Stimulated activated CD4-positive, alpha-beta T cell treated with anti-CD3 and anti-CD28 coated beads, Interleukin-2, amount 100 ng/mL, for 48 hours (primary cell): ENCODE results near the gene FAM90A1.
"Not testable (repeated sequence)": the region's sequence is repeated elsewhere in the genome, so short reads cannot be mapped to it uniquely, and the experiment has no call there.

Experiments
- DNase-seq, 2 donors: peaks; one replicate each; pipeline ENCODE4 v3.0.0-alpha.2; 2020

The FAM90A1 gene, protein sequence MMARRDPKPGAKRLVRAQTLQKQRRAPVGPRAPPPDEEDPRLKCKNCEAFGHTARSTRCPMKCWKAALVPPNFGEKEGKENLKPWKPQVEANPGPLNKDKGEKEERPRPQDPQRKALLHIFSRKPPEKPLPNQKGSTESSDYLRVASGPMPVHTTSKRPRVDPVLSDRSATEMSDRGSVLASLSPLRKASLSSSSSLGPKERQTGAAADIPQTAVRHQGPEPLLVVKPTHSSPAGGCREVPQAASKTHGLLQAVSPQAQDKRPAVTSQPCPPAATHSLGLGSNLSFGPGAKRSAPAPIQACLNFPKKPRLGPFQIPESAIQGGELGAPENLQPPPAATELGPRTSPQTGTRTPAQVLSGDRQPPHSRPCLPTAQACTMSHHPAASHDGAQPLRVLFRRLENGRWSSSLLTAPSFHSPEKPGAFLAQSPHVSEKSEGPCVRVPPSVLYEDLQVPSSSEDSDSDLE

DNA sequence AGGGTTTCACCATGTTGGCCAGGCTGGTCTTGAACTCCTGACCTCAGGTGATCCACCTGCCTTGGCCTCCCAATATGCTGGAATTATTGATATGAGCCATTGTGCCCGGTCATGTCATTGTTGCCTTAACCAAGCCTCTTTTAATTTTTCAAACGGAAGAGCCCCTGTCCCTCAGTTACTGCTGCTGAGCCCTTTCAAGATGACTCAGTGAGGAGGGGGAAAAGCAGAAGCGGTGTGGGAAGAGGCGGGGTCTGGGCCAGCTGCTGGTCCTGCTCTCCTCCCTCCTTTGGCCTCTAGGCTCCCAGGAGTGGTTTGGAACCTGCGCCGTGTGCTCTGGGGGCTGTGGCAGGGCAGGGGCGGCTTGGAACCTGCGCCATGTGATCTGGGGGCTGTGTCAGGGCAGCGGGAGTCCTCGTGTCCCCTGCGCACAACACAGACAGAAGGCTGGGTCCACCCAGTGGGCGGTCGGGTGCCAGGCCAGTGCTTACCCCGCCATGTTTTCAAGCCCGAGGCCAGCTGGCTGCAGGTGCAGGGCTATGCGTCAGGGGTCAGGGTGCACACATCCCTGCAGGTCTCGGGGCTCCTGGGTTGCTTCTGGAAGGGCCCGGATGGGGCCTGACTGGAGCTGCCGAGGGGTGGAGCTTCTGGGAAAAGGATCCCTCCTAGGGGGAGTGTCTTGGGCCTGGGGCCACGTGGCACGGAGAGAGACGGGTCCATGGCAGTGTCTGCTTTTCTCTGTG, at the start of gene FAM90A1:
TSS of gene FAM90A1 (minus strand) at position 627 of the 740 bp plus-strand sequence. CDS start 2,786 bp downstream, outside the sequence.
- not testable (repeated sequence) for DNase-seq

DNA sequence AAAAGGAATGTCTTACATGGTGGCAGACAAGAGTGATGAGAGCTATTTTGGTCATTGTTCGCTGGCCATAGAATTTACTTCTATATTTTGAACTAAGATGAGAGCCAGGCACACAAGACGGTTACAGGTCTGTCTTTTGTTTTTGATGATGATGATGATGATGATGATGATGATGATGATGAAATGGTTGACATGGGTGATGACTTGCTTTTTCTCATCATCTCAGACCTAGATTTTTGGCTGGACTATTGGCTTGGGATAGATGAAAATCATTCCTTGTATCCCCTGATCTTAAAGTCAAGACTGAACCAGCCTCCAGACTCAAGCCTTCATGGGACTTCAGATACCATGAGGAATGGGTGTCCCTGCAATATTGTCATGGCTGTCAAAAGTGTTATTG, 49.0 kb upstream of the FAM90A1 start:
- not testable (repeated sequence) for DNase-seq

DNA sequence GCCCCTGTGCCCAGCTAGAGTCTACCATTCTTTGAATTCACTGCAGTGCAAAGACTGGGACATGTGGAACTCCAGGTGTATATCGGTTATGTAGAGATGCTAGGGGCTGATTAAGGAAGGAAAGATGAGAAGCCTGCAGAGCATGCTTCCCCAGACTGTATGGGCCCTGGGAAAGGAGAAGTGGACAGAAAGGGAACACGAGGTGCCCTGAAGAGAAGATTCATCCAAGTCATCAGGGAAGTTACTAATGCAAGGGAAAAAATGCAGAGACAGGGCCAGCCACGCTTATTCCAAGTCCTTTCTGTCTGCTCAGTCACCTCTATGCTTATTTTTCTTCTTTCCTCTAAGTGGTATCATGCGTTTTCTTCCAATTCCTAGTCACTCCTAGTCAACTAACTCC, 39.3 kb upstream of the FAM90A1 start:
- not testable (repeated sequence) for DNase-seq

DNA sequence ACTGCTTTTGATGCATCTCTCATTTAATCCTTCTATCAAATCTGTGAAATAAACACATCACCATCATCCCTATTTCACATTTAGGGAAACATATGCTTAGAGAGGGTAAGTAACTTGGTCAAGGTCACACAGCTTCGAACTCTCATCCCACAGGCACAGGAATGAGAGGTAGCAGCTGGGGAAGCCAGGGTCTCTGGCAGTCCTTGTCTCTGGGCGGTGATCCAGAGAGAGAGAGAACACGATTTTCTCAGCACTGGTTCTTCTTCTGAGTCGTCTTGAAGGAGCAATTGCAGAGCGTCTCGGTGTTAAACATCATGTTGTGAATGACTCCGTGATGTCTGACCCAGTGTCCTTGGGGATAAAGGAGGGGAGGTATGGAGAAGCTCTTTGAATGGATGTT, 36.8 kb upstream of the FAM90A1 start:
- not testable (repeated sequence) for DNase-seq

DNA sequence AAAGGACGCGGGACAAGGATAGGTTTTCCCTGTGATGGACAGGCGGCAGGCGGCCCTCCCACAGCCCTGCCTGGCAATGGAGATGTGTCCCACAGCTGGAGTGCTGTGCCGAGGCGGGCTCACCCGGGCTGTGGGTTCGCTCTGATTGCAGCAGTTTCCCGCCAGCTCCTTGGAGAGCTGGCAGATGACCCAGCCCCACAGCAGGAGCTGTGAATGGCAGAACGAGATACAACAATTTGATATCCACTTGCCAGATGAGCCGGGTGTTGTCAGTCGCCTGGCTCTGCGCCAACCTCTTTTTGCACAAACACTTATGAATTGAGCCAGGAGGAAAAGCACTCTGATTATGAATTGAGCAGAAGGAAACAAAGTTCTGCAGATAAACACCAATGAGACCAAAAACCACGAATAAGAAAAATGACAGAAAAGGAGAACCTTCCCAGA, 33.7 kb upstream of the FAM90A1 start:
- not testable (repeated sequence) for DNase-seq

DNA sequence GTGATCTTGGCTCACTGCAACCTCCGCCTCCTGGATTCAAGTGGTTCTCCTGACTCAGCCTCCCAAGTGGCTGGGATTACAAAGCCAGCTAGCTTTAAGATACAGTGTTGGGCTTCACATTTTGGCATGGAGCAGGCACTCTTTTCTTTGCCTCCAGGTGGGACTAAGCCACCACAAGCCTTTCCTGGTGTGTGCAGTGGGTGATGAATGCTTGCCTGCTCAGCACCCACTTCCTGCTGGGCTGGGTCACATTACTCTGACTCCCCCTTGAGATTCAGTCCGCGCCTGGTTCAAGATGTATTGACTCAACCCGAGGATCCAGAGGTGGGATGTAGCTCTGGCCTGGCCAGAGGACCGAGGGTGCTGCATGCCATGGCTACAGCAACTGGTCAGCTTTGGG, 28.9 kb upstream of the FAM90A1 start:
- DNase-seq, result not testable (repeated sequence)

DNA sequence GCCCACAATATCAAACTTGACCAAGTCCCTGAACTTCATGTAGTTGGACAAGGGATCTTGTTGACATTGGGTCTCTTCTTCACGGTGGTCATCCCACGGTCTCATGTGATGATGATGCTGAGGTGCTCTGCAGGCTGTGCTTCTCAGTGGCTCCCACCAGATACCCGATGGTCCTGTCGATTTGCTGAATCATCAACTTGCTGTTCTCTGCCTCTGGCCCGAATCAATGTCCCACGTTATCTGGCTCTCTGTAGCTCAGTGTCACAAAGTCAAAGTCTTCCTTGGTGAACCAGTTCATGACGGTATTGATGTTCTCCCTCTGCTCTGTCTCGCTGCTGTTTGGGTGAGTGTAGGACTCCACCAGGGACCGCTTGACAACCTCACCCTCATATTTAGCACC, 27.3 kb upstream of the FAM90A1 start:
- not testable (repeated sequence) for DNase-seq

DNA sequence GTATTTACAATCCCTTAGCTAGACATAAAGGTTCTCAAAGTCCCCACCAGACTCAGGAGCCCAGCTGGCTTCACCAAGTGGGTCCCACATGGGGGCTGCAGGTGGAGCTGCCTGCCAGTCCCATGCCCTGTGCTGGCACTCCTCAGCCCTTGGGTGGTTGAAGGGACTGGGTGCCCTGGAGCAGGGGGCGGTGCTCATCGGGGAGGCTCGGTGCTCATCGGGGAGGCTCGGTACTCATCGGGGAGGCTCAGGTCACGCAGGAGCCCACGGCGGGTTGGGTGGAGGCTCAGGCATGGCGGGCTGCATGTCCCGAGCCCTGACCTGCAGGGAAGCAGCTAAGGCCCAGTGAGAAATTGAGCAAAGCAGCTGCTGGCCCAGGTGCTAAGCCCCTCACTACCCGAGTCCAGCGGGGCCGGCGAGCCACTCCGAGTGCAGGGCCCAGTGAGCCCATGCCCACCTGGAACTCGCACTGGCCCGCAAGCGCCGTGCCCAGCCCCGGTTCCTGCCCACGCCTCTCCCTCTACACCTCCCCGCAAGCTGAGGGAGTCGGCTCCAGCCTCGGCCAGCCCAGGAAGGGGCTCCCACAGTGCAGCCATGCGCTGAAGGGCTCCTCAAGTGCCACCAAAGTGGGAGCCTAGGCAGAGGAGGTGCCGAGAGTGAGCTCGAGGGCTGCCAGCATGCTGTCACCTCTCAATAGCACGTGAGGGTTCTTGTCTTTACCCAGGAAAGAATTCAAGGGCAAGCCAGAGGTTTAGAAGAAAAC, 24.8 kb upstream of the FAM90A1 start:
- DNase-seq, result not testable (repeated sequence)

DNA sequence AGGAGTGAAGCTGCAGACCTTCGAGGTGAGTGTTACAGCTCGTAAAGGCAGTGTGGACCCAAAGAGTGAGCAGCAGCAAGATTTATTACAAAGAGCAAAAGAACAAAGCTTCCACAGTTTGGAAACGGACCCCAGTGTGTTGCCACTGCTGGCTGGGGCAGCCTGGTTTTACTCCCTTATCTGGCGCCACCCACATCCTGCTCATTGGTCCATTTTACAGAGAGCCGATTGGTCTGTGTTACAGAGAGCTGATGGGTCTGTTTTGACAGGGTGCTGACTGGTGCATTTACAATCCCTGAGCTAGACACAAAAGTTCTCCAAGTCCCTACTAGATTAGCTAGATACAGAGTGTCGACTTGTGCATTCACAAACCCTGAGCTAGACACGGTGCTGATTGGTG, 24.2 kb upstream of the FAM90A1 start:
- not testable (repeated sequence) for DNase-seq

DNA sequence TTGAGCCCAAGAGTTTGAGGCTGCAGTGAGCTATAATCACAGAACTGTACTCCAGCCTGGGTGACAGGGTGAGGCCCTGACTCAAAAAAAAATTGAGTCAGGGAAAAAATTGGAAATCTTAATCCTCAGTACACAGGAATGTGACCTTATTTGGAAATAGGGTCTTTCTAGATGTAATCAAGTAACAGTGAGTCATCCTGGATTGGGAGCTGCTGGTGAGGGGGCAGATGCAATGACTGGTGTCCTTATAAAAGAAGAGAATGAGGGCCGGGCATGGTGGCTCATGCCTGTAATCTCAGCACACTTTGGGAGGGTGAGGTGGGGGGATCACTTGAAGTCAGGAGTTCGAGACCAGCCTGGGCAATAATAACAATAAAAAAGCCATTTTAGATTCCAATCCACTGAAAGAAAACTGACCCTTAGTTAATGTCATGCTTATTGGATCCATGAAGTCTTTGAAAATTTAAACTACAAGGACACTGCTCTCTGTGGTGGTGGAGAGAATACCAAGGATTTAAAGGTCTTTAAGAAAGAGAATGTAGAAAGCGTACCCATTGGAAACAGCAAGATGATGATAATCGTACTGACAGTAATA, 19.6 kb upstream of the FAM90A1 start:
- DNase-seq, result not testable (repeated sequence)

DNA sequence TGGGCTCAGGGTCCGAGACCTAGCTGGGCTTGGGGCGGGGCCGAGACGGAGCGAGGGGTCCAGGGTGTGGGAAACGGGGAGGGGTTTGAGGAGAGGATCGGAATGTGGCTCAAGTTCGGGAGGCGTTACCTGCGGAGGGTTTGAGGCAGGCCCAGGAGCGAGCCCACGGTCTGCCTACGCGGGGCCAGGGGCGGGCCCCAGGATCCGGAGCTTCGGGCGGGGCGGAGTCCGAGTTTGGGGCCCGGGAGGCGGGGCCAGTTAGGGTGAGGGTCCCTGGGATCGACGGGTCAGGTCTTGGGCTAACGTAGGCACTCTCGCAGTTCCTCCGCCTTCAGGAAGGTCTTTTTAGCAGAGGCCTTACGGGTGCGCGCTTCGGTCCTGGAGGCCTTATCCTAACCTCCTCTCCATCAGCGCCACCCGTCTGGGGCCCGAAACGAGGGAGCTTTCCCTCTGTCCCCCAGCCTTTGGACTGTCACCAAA, 16.3 kb upstream of the FAM90A1 start:
- not testable (repeated sequence) for DNase-seq

DNA sequence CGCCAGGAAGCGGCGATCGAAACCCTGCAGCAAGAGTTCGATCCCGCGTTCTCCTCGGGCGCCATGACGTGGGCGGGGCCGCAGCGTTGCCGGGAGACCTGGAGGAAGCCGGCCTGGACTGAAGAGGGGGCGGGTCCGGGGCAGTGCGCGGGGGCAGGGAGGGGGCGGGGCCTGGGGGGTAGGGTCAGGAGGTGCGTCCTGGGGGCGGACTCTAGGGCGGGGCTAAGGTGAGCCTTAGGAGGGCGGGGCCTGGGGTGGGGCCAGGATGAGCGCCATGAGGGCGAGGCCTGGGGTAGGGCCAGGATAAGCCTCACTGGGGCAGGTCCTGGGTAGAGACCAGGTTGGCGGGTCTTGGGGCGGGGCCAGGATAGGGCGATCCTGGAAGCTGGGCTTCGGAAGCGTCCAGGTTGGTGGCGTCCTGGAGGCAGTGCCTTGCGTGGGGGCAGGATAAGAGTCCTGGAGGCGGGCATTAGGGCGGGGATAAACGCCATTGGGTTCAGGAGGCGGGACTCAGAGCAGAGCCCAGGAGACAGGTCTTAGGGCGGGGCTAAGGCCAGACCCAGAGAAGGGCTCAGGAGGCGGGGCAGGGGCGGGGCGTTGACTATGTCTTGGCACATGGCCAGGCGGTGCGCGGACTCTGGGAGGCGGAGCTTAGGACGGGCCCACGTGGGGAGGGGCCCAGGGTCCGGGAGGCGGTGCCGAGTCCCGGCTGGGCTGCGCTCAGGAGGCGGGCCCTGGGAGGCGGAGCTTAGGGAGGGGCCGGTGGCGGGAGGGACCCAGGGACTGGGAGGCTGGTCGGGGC, 15.7 kb upstream of the FAM90A1 start:
- peak; percentile 100 for DNase-seq

DNA sequence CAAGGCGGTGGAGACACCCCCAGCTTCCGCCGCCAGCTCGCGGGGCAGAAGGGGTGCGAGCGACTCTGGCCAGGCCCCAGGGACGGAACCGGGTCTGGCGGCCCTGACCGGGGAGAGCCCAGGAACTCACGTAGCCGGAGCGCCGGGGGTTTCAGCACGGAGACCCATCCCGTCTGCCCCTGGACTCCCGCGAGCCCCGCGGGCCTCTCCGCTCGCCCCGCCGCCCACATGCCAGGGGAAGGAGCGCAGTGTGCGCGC, 15.1 kb upstream of the FAM90A1 start:
- not testable (repeated sequence) for DNase-seq

DNA sequence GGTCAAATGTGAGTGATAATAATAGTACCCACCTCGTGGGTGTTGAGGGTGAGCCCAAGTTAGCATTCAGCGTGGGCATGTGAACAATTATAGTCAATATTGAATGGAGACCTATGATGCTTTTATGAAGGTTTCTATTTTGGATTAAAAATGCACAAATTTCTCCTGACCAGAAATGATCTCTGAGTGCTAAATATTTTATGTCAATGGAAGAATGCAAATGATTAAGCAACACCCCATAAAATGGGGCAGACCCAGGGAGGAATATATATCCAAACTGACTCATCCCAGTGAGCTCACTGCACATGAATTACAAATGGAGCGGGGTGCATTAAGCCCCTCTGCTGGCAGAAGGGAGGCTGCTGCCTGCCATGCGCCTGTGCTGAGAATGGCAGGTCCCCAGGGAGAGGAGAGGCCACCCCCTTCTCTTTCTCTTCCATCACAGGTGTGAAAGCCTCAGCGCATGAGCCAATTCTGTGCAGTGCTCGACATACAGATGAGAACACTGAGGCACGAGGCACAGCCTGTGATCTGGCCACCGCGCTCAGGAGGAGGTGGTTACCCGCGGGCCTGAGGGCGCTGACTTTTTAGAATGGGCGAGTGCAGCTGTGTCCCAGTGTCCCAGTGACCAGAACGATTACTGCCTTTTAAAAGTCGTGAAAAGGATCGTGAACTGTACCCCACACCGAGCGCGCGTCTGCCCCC, 14.7 kb upstream of the FAM90A1 start:
- DNase-seq, result peak in 1 of 2 donors; percentile 24

DNA sequence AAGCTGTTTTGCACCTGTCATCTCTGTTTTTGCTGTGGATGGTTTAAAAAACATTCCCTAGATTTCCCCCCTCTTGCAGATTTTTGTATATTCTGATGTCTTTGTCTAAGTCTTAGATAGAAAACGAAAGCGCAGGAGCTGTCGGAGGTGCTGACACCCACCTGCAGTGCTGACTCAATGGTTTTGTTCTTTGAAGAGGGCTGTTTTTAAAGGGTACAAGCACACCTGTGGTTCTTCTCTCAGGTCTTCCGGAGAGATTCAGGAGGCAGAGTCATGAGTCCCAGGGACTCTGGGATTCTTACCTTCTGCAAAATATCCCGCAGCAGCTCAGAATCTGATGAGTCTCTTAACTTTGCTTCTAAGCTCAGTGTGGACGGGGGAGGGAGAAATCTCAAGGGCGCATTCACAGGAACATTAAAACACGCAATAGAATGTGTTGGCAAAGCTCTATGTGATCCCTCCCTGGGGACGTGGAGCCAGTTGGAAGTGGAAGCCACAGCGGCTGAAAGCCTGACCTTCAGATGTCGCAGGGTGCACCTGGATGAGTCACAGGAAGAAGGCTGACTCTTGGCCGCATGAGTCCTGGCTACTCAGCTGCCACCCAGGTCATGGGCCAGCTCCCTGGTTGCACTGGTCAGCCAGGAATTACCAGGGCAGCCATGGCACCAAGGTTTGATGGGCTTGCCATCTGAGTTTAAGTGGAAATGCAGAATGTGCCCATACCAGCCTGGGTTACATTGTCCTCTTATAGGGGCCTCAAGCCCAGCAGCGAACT, 13.1 kb upstream of the FAM90A1 start:
- not testable (repeated sequence) for DNase-seq

DNA sequence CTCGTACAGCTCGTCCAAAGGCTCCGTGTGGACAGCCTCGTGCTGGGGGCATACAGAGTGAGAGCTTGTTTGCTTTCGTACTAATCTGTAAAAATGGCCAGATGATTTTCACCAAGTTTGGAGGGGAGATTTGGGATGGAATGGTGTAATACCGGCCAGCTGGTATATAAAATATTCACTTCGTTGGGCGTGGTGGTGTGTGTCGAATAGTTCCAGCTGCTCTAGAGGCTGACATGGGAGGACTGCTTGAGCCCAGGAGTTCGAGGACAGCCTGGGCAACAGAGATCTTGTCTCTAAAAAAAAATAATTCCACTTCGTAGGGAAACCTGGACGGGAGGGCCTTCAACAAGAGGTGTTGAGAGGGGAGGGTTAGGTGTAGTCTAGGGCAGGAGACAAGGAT, 9.6 kb upstream of the FAM90A1 start:
- DNase-seq, result not testable (repeated sequence)

DNA sequence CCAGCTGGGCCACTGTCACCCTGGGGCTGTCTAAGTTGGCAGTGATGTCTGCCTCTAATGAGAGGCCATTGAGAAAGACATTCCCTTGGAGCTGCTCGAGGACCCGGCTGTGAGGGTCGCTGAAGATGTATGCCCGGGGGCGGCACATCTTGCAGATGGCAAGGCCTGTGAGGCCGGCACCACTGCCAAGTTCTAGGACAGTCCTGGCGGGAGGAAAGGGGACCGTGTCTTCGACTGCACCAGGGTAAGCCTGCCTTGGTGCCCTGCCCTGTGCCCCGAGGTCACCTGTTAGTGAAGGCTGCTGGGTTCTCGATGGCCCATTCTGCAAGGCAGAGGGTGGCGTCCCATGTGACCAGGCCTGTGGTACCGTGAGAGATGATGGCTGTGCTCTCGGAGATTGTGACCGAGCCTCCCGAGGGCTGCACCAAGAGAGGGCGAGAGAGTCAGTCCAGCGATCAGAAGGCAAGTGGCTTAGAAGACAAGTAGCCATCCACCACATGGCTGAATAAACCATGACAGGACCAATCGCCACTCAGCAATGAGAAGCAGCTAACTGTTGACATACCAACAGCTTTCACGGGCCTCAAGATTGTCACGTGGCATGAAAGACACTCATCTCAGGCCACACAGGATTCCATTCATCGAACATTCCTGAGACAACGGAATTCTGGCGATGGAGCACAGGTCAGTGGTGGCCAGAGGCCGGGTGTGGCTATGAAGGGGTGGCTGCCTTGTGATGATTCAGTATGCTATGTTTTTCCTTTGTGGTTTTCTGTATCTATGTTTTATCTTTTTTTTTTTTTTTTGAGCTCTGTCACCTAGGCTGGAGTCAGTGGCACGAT, 8.1 kb upstream of the FAM90A1 start:
- not testable (repeated sequence) for DNase-seq

DNA sequence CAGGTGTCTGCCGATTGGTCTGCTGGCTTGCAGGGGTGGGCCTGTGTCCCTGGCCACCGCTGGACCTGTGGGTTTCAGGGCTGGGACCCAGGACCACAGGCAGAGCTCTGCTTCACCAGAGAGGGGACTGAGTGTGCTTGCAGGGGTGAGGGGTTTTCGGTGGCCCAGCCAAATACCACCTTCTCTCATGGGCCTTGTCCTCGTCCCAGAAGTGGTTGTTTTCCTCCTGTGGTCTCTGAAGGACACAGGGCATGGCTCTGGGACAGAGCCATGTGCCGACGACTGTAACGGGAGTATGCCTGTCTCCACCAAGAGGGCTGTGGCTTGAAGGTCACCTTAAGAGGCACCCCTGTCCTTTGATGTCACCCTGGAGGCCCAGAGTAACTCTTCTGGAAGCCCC, 7.3 kb upstream of the FAM90A1 start:
- DNase-seq, result not testable (repeated sequence)

DNA sequence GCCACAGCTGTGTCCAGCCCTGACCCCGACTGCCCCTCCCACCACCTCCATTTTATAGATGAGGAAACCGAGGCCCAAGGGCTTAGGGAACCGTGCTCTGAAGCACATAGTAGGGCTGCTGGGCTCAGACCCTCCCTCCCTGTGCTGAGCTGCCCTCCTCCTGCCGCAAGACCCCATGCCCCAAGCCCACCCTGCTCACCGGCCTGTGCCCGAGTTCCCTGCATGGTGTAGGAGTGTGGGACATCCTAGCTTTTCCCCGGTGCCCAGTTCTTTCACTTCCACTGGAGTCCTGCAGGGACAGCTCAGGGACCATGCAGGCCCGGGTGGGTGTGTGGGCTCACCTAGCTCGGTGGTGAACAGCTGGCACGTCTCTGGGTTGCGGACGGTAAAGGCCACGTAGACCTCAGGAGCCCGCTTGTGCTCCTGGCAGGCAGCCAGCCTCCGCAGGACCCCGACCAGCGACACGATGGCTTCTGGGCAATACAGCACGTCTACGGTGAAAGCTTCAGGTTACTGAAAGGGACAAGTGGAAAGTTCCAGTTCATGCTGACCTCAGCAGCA, 6.6 kb upstream of the FAM90A1 start:
- DNase-seq, result not testable (repeated sequence)
